ENCODE results near the gene SH2D3A. TPM values are rescaled to one million over a fixed set of nuclear protein-coding genes. Genes with fewer than 3 reads are reported as not detected.

SH2D3A gene
- polyA plus RNA-seq, 3 donors from 2014 or later, result 7.4 to 13.6 (median 7.7) TPM

DNA sequence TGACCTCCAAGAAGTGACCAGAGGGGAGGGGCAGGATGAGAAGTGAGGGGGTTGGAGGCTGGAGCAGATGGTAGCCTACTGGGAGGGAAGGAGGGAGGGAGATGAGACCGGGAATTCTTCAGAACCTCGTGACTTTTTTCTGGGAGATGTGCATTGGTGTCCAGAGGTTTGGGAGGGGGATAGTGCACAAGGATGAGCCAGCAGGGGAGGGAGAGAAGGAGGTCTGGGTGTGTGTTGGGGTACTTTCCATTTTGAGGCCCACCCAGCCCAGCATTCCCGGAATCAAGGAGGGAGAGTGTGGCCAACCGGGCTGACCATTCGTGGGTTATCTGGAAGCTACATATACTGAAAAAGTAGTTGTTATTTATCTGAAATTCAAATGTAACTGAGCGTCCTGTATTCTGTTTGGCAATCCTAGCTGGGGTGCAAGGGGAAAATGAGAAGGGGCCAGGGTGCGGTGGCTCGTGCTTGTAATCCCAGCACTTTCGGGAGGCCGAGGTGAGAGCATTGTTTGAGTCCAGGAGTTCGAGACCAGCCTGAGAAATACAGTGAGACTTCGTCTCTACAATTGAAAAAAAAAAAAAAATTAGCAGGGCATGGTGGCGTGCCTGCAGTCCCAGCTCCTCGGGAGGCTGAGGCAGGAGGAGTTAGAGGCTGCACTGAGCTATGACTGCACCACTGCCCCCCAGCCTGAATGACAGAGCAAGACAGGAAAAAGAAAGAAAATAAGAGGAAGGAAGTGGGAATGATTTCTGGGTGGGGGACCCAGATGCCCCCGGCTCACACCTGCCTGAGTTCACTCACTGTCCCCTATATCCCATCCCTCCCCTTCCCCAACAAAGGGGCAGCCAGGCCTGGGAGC, 42.4 kb downstream of the SH2D3A start:
- Mint-ChIP-seq H3K36me3 (peaks cover 0 to 5% (median 0%) of the 10 kb centered on the region in 3 donors), H3K4me3 (no peak overlapping the region)

DNA sequence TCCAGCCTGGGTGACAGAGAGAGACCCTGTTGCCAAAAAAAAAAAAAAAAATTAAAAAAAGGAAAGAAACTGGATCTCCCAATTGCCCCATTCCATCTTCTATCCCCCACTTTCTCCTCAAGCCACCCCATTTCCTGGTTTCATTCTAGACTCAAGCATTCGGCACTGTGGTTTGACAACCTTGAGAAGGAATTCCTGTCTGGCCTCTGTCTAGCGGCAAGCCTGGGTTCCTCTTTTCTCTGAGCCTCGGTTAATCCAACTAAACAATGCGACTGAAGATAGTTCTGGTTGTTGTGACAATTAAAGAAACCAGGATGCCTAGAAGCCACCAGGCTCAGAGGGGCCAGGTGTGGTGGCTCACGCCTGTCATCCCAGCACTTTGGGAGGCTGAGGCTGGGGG, 43.5 kb downstream of the SH2D3A start:
- H3K4me3 Mint-ChIP-seq, result peak overlapping the region in 1 of 5 donors; percentile 46
- peaks cover 2 to 4% (median 4%) of the 10 kb centered on the region in 3 donors for H3K27me3 Mint-ChIP-seq (ENCODE audit: low read depth in 3 of 3)
- H3K36me3 Mint-ChIP-seq, result no peaks in the 10 kb centered on the region
- H3K9me3 Mint-ChIP-seq, result no peaks in the 10 kb centered on the region
- H3K4me1 Mint-ChIP-seq, result peaks cover 18 to 24% of the 10 kb centered on the region in 2 donors
- peak overlapping the region in 3 of 6 donors; percentile 53 to 68 (median 66) for H3K27ac Mint-ChIP-seq
- peak; percentile 11 to 31 (median 26) for DNase-seq

More for the DNA sequence above, 42.4 kb downstream of the SH2D3A start:
- no peaks in the 10 kb centered on the region for H3K9me3 Mint-ChIP-seq
- DNase-seq, result no peak
- H3K27ac Mint-ChIP-seq, result no peak overlapping the region
- peaks cover 2 to 4% (median 4%) of the 10 kb centered on the region in 3 donors for H3K27me3 Mint-ChIP-seq (ENCODE audit: low read depth in 3 of 3)
- peaks cover 18 to 24% of the 10 kb centered on the region in 2 donors for H3K4me1 Mint-ChIP-seq

DNA sequence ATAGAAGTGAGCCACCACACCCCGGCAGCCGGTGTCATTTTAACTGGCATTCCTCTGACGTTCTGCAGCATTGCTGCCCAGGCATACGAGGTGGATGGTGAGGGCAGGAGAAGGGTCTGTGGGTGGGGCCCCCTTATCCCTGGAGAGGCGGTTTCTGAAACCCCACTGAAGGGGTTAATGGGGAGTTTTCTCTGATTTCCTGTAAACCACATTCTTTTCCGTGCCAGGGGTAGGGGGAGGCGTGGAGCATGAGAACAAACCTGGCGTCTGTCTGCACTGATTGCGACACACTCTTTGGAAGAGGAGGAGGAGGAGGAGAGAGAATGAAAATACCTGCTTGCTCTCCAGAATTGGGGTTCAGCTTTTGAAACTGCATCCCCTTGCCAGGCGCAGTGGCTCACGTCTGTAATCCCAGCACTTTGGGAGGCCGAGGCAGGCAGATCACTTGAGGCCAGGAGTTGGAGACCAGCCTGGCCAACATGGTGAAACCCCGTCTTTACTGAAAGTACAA, 44.1 kb downstream of the SH2D3A start:
- Mint-ChIP-seq H3K27ac (no peak overlapping the region), H3K9me3 (no peaks in the 10 kb centered on the region), H3K4me3 (peak overlapping the region in 1 of 5 donors; percentile 6), H3K27me3 (ENCODE audit: low read depth in 3 of 3) (peaks cover 2 to 6% (median 4%) of the 10 kb centered on the region in 3 donors), H3K4me1 (peaks cover 19 to 24% of the 10 kb centered on the region in 2 donors), H3K36me3 (no peaks in the 10 kb centered on the region)
- no peak for DNase-seq

DNA sequence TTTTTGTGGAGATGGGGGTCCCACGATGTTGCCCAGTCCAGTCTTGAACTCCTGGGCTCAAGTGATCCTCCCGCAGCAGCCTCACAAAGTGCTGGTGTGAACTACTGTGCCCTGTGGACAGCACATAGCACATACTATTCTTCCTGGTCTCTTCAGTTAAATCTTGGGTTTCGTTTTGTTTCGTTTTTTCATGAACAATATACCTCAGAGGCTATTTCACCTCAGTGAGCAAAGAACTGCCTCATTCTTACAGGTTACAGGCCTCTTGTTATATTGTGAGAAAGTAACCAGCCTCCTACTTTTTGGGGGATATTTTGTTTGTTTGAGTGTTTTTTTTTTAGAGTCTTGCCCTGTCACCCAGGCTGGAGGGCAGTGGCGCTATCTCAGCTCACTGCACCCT, 45.5 kb downstream of the SH2D3A start:
- Mint-ChIP-seq H3K27me3 (ENCODE audit: low read depth in 3 of 3) (peaks cover 4 to 8% (median 4%) of the 10 kb centered on the region in 3 donors), H3K4me3 (no peak overlapping the region), H3K9me3 (no peaks in the 10 kb centered on the region), H3K36me3 (no peaks in the 10 kb centered on the region), H3K27ac (peak overlapping the region in 2 of 6 donors; percentile 26 to 49), H3K4me1 (peaks cover 27 to 31% of the 10 kb centered on the region in 2 donors)
- DNase-seq, result no peak

DNA sequence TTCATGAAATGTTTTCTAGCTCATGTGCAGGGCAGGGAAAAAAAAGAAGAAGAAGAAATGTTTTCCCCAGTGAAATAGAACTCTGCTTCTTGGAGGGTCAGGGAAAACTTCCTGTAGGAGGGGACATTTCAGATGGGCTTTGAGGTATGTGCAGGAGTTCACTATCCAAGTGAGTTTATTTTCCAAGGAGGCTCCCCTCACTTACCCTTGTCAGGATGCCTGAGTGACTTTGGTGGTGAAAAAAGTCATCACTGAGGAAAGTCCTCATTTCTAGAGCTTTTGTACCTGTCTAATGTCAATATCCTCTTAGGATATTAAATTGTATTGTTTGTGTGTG, 46.1 kb downstream of the SH2D3A start:
- H3K27me3 Mint-ChIP-seq (ENCODE audit: low read depth in 3 of 3), result peaks cover 4 to 8% (median 4%) of the 10 kb centered on the region in 3 donors
- no peaks in the 10 kb centered on the region for H3K9me3 Mint-ChIP-seq
- peak overlapping the region in 1 of 6 donors; percentile 45 for H3K27ac Mint-ChIP-seq
- no peak for DNase-seq
- H3K4me1 Mint-ChIP-seq, result peaks cover 27 to 31% of the 10 kb centered on the region in 2 donors
- H3K36me3 Mint-ChIP-seq, result no peaks in the 10 kb centered on the region
- no peak overlapping the region for H3K4me3 Mint-ChIP-seq

DNA sequence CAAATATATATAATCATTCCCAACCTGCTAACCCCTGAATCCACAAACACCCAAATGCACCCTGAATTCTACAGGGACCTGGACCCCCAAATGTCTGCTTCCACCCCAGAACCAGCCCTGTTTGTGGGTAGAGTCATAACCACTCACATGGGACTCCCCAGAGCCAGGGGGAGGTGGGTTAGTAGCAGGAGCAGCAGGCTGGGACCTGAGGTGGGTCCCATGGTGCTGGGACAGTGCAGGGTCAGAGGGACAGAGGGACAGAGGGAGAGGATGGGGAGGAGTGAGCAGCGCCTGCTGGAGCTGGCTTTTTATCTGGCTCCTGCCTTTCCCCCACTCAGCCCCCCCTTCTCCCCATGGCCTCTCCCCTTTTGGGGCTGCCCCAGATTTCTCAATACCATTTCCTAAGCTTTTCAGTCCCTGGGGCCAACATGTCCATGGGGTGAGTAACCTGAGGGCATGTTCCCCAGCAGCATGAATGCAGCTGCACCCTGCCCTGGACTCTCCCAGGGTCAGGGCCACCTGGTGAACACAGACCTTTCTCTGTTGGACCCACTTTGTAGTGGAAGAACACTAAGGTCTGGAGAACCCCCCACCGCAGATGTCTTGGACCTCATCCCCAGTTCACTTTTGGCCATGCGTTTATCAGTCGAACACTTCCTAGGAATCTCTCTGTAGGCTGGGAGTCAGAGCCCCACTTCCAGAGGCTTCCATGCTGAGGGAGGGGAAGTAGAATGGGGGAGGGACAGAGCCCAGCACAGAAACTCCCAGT, 46.7 kb downstream of the SH2D3A start, which contains the start of gene C3:
C3 (minus strand) TSS at position 282 of the 769 bp plus-strand sequence; CDS start at position 221, 61 bp downstream.
- Mint-ChIP-seq H3K4me3 (no peak within 1 kb of the TSS), H3K9me3 (no peaks in the 10 kb centered on the region), H3K36me3 (no peaks in the 10 kb centered on the region), H3K27ac (peak within 1 kb of the TSS in 3 of 6 donors; percentile 2 to 45 (median 41)), H3K27me3 (ENCODE audit: low read depth in 3 of 3) (peaks cover 4 to 8% (median 4%) of the 10 kb centered on the region in 3 donors), H3K4me1 (peaks cover 26 to 31% of the 10 kb centered on the region in 2 donors)
- no peak for DNase-seq

DNA sequence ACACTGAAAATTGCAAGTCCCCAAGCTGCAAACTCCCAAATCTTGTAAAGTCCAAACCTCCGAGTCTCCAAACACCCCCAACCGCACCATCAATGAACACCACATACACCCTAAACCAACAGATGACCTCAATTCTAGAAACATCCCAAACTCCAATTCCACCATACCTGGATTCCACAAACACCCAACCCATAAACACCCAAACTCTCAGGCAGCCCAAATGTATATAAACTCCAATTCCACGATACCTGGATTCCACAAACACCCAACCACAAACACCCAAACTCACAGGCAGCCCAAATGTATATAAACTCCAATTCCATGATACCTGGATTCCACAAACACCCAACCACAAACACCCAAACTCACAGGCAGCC, 47.3 kb downstream of the SH2D3A start:
- H3K4me3 Mint-ChIP-seq, result no peak overlapping the region
- no peak for DNase-seq
- H3K27me3 Mint-ChIP-seq (ENCODE audit: low read depth in 3 of 3), result peaks cover 1 to 8% (median 2%) of the 10 kb centered on the region in 3 donors
- no peaks in the 10 kb centered on the region for H3K36me3 Mint-ChIP-seq
- peak overlapping the region in 1 of 6 donors; percentile 2 for H3K27ac Mint-ChIP-seq
- H3K4me1 Mint-ChIP-seq, result peaks cover 23 to 31% of the 10 kb centered on the region in 2 donors
- no peaks in the 10 kb centered on the region for H3K9me3 Mint-ChIP-seq

DNA sequence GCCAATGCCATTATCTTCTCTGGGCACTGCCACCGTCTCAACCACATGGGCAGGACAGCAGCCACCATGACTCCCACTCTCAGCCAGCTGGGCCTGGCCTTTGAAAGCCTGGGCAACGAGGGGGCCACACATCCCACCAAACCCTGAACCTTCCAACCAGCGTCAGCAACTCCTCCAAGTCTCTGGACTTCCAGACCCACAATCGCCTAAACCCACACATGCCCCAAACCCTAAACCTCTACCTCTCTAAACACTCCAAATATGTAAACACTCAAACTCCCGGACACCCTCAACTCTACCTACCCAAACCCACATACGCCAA, 47.7 kb downstream of the SH2D3A start:
- peaks cover 20 to 31% of the 10 kb centered on the region in 2 donors for H3K4me1 Mint-ChIP-seq
- DNase-seq, result no peak
- H3K27ac Mint-ChIP-seq, result peak overlapping the region in 1 of 6 donors; percentile 41
- no peaks in the 10 kb centered on the region for H3K36me3 Mint-ChIP-seq
- no peaks in the 10 kb centered on the region for H3K9me3 Mint-ChIP-seq
- H3K4me3 Mint-ChIP-seq, result no peak overlapping the region
- peaks cover 1 to 8% (median 2%) of the 10 kb centered on the region in 3 donors for H3K27me3 Mint-ChIP-seq (ENCODE audit: low read depth in 3 of 3)

DNA sequence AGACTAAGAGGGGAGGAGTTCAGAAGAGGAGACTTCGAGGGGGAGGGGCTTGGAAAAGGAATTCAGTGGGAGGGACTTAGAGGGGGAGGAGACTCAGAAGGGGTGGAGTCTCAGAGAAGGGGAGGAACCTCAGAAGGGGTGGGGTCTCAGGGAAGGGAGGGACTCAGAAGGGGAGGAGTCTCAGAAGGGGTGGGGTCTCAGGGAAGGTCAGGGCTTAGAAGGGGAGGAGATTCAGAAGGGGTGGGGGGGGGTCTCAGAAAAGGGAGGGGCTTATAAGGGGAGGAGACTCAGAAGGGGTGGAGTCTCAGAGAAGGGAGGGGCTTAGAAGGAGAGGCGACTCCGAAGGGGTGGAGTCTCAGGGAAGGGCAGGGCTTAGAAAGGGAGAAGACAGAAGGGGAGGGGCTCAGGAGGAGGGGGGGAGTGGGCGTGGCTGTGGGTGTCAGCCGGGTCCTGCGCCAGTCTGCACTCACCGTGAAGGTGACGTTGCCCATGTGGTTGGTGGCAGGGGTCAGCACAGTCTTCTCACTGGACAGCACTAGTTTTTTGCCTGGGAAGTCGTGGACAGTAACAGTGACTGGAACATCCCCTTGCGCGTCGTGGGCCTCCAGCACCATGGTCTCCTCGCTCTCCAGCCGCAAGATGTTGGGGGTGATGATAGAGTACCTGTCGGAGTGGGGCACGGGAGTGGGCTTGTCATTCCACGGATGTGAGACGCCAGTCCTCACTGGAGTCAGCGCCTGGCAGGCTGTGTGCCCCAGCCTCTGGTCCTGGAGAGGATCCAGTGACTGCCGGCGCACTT, 48.3 kb downstream of the SH2D3A start:
- DNase-seq, result peak; percentile 29 to 43 (median 33)

DNA sequence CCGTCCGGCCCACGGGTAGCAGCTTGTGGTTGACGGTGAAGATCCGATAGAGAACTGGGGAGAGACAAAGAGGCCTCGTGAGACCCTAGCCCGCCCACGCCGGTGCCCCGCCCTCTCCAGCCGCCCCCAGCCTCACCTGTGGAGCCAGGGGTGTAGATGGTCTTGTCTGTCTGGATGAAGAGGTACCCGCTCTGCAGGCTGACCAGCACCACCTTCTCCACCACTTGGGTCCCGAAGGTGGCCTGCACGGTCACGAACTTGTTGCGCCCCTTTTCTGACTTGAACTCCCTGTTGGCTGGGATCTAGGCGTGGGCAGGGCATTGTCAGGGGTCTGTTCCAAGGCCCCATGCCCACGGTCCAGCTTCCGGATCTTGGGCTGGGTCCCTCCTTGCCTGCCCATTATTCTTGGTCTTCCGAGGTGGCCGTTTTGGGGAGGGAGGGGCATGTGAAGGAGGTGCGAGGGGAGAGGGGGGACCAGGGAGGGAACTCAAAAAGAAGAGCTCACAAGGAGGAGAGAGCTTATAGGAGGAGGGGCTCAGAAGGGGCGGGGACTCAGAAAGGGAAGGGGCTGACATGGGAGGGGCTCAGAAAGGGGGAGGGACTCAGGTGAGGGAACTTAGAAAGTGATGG, 49.0 kb downstream of the SH2D3A start:
- Mint-ChIP-seq H3K4me1 (peaks cover 15 to 24% of the 10 kb centered on the region in 2 donors), H3K27ac (no peak overlapping the region), H3K9me3 (no peaks in the 10 kb centered on the region), H3K27me3 (ENCODE audit: low read depth in 3 of 3) (peaks cover 1 to 8% (median 2%) of the 10 kb centered on the region in 3 donors), H3K4me3 (no peak overlapping the region), H3K36me3 (no peaks in the 10 kb centered on the region)
- DNase-seq, result no peak

More for the DNA sequence above, 48.3 kb downstream of the SH2D3A start:
- Mint-ChIP-seq H3K27me3 (ENCODE audit: low read depth in 3 of 3) (peaks cover 1 to 8% (median 2%) of the 10 kb centered on the region in 3 donors), H3K4me3 (no peak overlapping the region), H3K36me3 (no peaks in the 10 kb centered on the region), H3K9me3 (no peaks in the 10 kb centered on the region), H3K27ac (no peak overlapping the region), H3K4me1 (peaks cover 19 to 31% of the 10 kb centered on the region in 2 donors)

DNA sequence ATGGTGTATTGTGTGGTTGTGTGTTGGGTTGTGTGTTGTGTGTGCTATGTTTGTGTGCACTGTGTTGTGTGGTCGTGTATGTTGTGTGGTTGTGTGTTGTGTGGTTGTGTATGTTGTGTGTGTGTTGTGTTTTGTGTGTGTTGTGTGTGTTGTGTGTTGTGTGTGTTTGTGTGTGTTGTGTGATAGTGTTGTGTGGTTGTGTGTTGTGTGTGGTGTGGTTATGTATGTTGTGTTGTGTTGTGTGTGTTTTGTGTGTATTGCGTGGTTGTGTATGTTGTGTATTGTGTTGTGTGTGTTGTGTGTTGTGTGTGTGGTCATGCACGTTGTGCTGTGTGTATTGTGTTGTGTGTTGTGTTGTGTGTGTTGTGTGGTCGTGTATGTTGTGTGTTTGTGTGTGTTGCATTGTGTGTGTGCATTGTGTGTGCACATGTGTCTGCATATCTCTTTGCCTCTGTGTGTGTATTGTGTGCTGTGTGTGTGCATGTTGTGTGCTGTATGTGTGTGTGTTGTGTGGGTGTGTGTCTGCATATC, 49.7 kb downstream of the SH2D3A start:
- Mint-ChIP-seq H3K27ac (peak overlapping the region in 2 of 6 donors; percentile 64 to 76), H3K4me3 (no peak overlapping the region), H3K4me1 (peaks cover 11 to 19% of the 10 kb centered on the region in 2 donors), H3K27me3 (ENCODE audit: low read depth in 3 of 3) (peaks cover 1 to 8% (median 2%) of the 10 kb centered on the region in 3 donors), H3K36me3 (no peaks in the 10 kb centered on the region), H3K9me3 (no peaks in the 10 kb centered on the region)
- no peak for DNase-seq

DNA sequence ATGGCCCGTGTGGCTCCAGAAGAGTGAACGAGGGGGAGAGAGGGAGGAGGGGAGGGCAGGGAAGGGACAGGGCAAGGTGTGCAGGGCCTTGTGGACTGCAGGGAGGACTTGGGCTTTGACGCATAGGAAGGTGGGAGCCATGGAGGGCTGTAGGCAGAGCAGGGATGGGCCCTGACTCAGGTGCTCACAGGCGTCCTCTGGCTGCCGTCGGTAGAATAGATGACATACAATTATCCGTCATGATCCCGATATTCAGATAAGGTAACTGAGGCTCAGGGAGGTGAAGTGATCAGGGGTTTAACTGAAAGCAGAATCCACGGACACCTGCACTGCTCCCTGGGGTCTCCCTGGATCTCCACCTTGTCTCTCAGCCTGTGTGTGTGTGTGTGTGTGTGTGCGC, 50.2 kb downstream of the SH2D3A start:
- Mint-ChIP-seq H3K27ac (peak overlapping the region in 1 of 6 donors; percentile 26), H3K36me3 (no peaks in the 10 kb centered on the region), H3K27me3 (ENCODE audit: low read depth in 3 of 3) (peaks cover 1 to 8% (median 2%) of the 10 kb centered on the region in 3 donors), H3K4me1 (peaks cover 9 to 14% of the 10 kb centered on the region in 2 donors), H3K4me3 (no peak overlapping the region), H3K9me3 (no peaks in the 10 kb centered on the region)
- DNase-seq, result no peak
